H9 (cell line): ENCODE results near the gene DCAF10. TPM values are rescaled to one million over a fixed set of nuclear protein-coding genes. Genes with fewer than 3 reads are reported as not detected.

Experiments
- DNase-seq: peaks from one replicate; pipeline ENCODE4 v3.0.0-alpha.2; 2017
- H2AFZ ChIP-seq: one replicate; pipeline ENCODE4 v1.6.1; 2013; ENCODE audit warnings: mild to moderate bottlenecking, low read length, control low read depth, moderate library complexity
- H2AK5ac ChIP-seq: 2 replicates; pipeline ENCODE4 v1.6.1; 2013; ENCODE audit warnings: low read length, control low read depth, mixed read lengths; ENCODE audit not compliant: insufficient read length
- H2BK120ac ChIP-seq: one replicate; pipeline ENCODE4 v1.6.1; 2013; ENCODE audit warnings: low read depth, mild to moderate bottlenecking, low read length, control low read depth, inconsistent platforms; ENCODE audit not compliant: poor library complexity, severe bottlenecking
- H2BK12ac ChIP-seq: 2 replicates; pipeline ENCODE4 v1.6.1; 2013; ENCODE audit warnings: low read length, control low read depth, mixed read lengths, low read depth; ENCODE audit not compliant: insufficient read length
- H2BK15ac ChIP-seq: 2 replicates; pipeline ENCODE4 v1.6.1; 2013; ENCODE audit warnings: low read depth, low read length, control low read depth
- H2BK20ac ChIP-seq: one replicate; pipeline ENCODE4 v1.6.1; 2013; ENCODE audit warnings: low read depth, mild to moderate bottlenecking, low read length, control low read depth, inconsistent platforms; ENCODE audit not compliant: poor library complexity, severe bottlenecking
- H2BK5ac ChIP-seq: 2 replicates; pipeline ENCODE4 v1.6.1; 2013; ENCODE audit warnings: low read length, control low read depth, mixed read lengths; ENCODE audit not compliant: insufficient read length
- H3K14ac ChIP-seq: 2 replicates; pipeline ENCODE4 v1.6.1; 2013; ENCODE audit warnings: low read length, control low read depth; ENCODE audit not compliant: insufficient read depth
- H3K18ac ChIP-seq: 2 replicates; pipeline ENCODE4 v1.6.1; 2013; ENCODE audit warnings: low read depth, mild to moderate bottlenecking, mixed read lengths, low read length, control low read depth; ENCODE audit not compliant: insufficient read length
- H3K23ac ChIP-seq: 2 replicates; pipeline ENCODE4 v1.6.1; 2013; ENCODE audit warnings: low read length, control low read depth, mixed read lengths, low read depth; ENCODE audit not compliant: insufficient read length
- H3K23me2 ChIP-seq: 2 replicates; pipeline ENCODE4 v1.6.1; 2013; ENCODE audit warnings: low read depth, mild to moderate bottlenecking, mixed read lengths, low read length, control low read depth; ENCODE audit not compliant: insufficient read length, poor library complexity, severe bottlenecking
- H3K27ac ChIP-seq: 2 replicates; pipeline ENCODE4 v1.5.1; 2013; ENCODE audit warnings: low read length, control low read depth, mixed read lengths, low read depth; ENCODE audit not compliant: insufficient read length
- H3K27me3 ChIP-seq: 2 replicates; pipeline ENCODE4 v1.6.1; 2013; ENCODE audit warnings: low read length, control low read depth, inconsistent platforms; ENCODE audit not compliant: insufficient read depth
- H3K4ac ChIP-seq: 2 replicates; pipeline ENCODE4 v1.6.1; 2013; ENCODE audit warnings: low read depth, mild to moderate bottlenecking, control low read depth, inconsistent platforms, low read length, moderate library complexity
- H3K4me1 ChIP-seq: 2 replicates; pipeline ENCODE4 v1.6.1; 2013; ENCODE audit warnings: low read length, control low read depth, inconsistent platforms; ENCODE audit not compliant: insufficient read depth
- H3K4me2 ChIP-seq: 2 replicates; pipeline ENCODE4 v1.6.1; 2013; ENCODE audit warnings: low read length, control low read depth, mixed read lengths; ENCODE audit not compliant: insufficient read length, insufficient read depth
- H3K56ac ChIP-seq: 2 replicates; pipeline ENCODE4 v1.6.1; 2013; ENCODE audit warnings: low read depth, mild to moderate bottlenecking, mixed read lengths, low read length, control low read depth; ENCODE audit not compliant: insufficient read length
- H3K79me1 ChIP-seq: 2 replicates; pipeline ENCODE4 v1.6.1; 2013; ENCODE audit warnings: low read depth, mild to moderate bottlenecking, moderate library complexity, low read length, control low read depth, inconsistent platforms; ENCODE audit not compliant: insufficient read depth, poor library complexity, severe bottlenecking
- H3K79me2 ChIP-seq: 2 replicates; pipeline ENCODE4 v1.6.1; 2013; ENCODE audit warnings: low read length, control low read depth, inconsistent platforms; ENCODE audit not compliant: insufficient read depth
- H3K9ac ChIP-seq: 2 replicates; pipeline ENCODE4 v1.6.1; 2013; ENCODE audit warnings: low read length, control low read depth, mixed read lengths; ENCODE audit not compliant: insufficient read length; ENCODE audit errors: extremely low read depth
- H3K9me3 ChIP-seq: one replicate; pipeline ENCODE4 v1.6.1; 2013; ENCODE audit warnings: low read depth, low read length, inconsistent platforms; ENCODE audit not compliant: control insufficient read depth
- H3T11ph ChIP-seq: one replicate; pipeline ENCODE4 v1.6.1; 2013; ENCODE audit warnings: mild to moderate bottlenecking, low read length, control low read depth, inconsistent platforms
- H4K20me1 ChIP-seq: one replicate; pipeline ENCODE4 v1.6.1; 2013; ENCODE audit not compliant: control insufficient read depth, insufficient read length, insufficient read depth
- H4K5ac ChIP-seq: 2 replicates; pipeline ENCODE4 v1.6.1; 2013; ENCODE audit warnings: low read depth, mild to moderate bottlenecking, mixed read lengths, low read length, control low read depth; ENCODE audit not compliant: insufficient read length
- H4K8ac ChIP-seq: replicated peaks from 2 replicates; pipeline ENCODE4 v1.6.1; 2013; ENCODE audit warnings: low read length, control low read depth, mixed read lengths, low read depth; ENCODE audit not compliant: insufficient read length
- H4K91ac ChIP-seq: 2 replicates; pipeline ENCODE4 v1.6.1; 2013; ENCODE audit warnings: low read depth, mild to moderate bottlenecking, moderate library complexity, mixed read lengths, low read length, control low read depth; ENCODE audit not compliant: insufficient read length
- H3K27ac Mint-ChIP-seq, 3 experiments: 2 replicates in 2 of 3; 3 replicates in 1 of 3; pipeline ENCODE4 v1.8.0; 2020 to 2021; ENCODE audit warnings: mixed read lengths in 3 of 3, mild to moderate bottlenecking in 1 of 3, moderate library complexity in 1 of 3
- H3K27me3 Mint-ChIP-seq: 2 replicates; pipeline ENCODE4 v1.8.0; 2021; ENCODE audit warnings: low read depth, mild to moderate bottlenecking, moderate library complexity, mixed read lengths
- H3K36me3 Mint-ChIP-seq, 3 experiments: 2 replicates in 2 of 3; 3 replicates in 1 of 3; pipeline ENCODE4 v1.8.0; 2020 to 2021; ENCODE audit warnings: low read depth in 3 of 3, mixed read lengths in 3 of 3; ENCODE audit not compliant: insufficient read depth in 1 of 3
- H3K4me1 Mint-ChIP-seq, 2 experiments: 2 replicates each; pipeline ENCODE4 v1.8.0; 2020; ENCODE audit warnings: mixed read lengths in 2 of 2
- H3K4me3 Mint-ChIP-seq, 2 experiments: 2 replicates in 1 of 2; 3 replicates in 1 of 2; pipeline ENCODE4 v1.8.0; 2020 to 2021; ENCODE audit warnings: mild to moderate bottlenecking in 2 of 2, mixed read lengths in 2 of 2, moderate library complexity in 1 of 2
- H3K9me3 Mint-ChIP-seq, 2 experiments: 2 replicates in 1 of 2; 3 replicates in 1 of 2; pipeline ENCODE4 v1.8.0; 2020; ENCODE audit warnings: mild to moderate bottlenecking in 2 of 2, mixed read lengths in 2 of 2, moderate library complexity in 1 of 2
- WGBS: extraction: QIAGEN DNeasy Blood & Tissue Kit; methylation state at CpG from one replicate; pipeline ENCODE4 v1.1.7; 2013; ENCODE audit warnings: missing lambda C conversion rate, low lambda C conversion rate, mixed read lengths; ENCODE audit not compliant: insufficient read length; ENCODE audit errors: extremely low coverage; 5-methylcytosine and 5-hydroxymethylcytosine counted together
- total RNA-seq: library from RNA; stranded (reverse); gene quantifications from 2 replicates; pipeline ENCODE4 v1.2.1, GENCODE V29; 2021
- TF ChIP-seq, protein P1 (sequence below): fragments of 200-600 bp; sonication (generic); conservative IDR thresholded peaks from 3 replicates; pipeline ENCODE4 v1.8.0; 2021; ENCODE audit warnings: antibody characterized with exemption, mild to moderate bottlenecking

Gene DCAF10
- total RNA-seq, 1 experiment from 2014 or later: 13.4 TPM

DNA sequence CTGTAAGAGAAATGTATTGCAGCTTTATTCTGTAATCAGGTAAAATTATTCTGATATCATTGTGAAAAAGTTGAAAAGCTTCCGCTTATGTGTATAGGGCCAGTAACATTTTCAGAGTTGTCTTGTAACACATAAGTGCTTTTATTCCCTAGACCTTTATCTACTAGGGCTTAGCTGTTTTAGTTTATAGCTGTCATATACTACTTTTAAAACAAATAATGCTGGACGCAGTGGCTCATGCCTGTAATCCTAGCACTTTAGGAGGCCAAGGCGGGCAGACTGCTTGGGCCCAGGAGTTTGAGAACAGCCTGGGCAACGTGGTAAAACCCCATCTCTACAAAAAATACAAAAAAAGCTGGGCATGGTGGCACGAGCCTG is 70.2 kb downstream of the DCAF10 start:
- Histone ChIP-seq H3K23me2 (no peaks in the 10 kb centered on the region), H2BK15ac (no peak overlapping the region), H3K79me2 (no peaks in the 10 kb centered on the region), H2AFZ (no peak overlapping the region), H3K27ac (no peak overlapping the region), H2BK5ac (no peak overlapping the region), H2AK5ac (no peak overlapping the region), H3K4me1 (no peaks in the 10 kb centered on the region), H4K20me1 (no peaks in the 10 kb centered on the region), H3T11ph (no peak overlapping the region), H3K79me1 (no peaks in the 10 kb centered on the region), H3K56ac (no peak overlapping the region), H3K4ac (no peak overlapping the region), H4K8ac (no peak overlapping the region), H3K27me3 (no peaks in the 10 kb centered on the region), H3K14ac (no peak overlapping the region), H4K5ac (no peak overlapping the region), H3K4me2 (no peak overlapping the region), H3K23ac (no peak overlapping the region), H2BK20ac (no peak overlapping the region), H3K18ac (no peak overlapping the region), H2BK120ac (no peak overlapping the region), H4K91ac (no peak overlapping the region), H3K9ac (no peak overlapping the region), H3K9me3 (no peaks in the 10 kb centered on the region), H2BK12ac (no peak overlapping the region)
- H3K9me3 Mint-ChIP-seq: no peaks in the 10 kb centered on the region; a peak in 1 of 5 replicates
- H3K27me3 Mint-ChIP-seq: no peaks in the 10 kb centered on the region
- no peaks in the 10 kb centered on the region for H3K4me1 Mint-ChIP-seq
- WGBS: no CpG with 5 or more reads among the region's 5 CpGs
- no peak overlapping the region for H3K4me3 Mint-ChIP-seq
- no peak for DNase-seq
- TF ChIP-seq, protein P1, sequence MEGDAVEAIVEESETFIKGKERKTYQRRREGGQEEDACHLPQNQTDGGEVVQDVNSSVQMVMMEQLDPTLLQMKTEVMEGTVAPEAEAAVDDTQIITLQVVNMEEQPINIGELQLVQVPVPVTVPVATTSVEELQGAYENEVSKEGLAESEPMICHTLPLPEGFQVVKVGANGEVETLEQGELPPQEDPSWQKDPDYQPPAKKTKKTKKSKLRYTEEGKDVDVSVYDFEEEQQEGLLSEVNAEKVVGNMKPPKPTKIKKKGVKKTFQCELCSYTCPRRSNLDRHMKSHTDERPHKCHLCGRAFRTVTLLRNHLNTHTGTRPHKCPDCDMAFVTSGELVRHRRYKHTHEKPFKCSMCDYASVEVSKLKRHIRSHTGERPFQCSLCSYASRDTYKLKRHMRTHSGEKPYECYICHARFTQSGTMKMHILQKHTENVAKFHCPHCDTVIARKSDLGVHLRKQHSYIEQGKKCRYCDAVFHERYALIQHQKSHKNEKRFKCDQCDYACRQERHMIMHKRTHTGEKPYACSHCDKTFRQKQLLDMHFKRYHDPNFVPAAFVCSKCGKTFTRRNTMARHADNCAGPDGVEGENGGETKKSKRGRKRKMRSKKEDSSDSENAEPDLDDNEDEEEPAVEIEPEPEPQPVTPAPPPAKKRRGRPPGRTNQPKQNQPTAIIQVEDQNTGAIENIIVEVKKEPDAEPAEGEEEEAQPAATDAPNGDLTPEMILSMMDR: no peak
- peaks cover 0 to under 1% (median 0%) of the 10 kb centered on the region in 3 experiments; a peak in 1 of 7 replicates for H3K36me3 Mint-ChIP-seq
- no peak overlapping the region for H3K27ac Mint-ChIP-seq
